HG03066 (cell line): ENCODE measurements around the gene HID1.
A peak's percentile ranks its signal among the peaks of the same experiment; 100 is the strongest.
"Not testable (repeated sequence)": the region's sequence is repeated elsewhere in the genome, so short reads cannot be mapped to it uniquely, and the experiment has no call there.

Experiments
- ATAC-seq: cut with Tn5 transposase; IDR thresholded peaks from one replicate; pipeline ENCODE4 v1.9.1; 2021; ENCODE audit warnings: low read depth; ENCODE audit not compliant: unreplicated experiment

The HID1 gene

GRCh38 chr17:75001915-75002843, 29.6 kb upstream of the HID1 start:
- ATAC-seq: no peak

- no peak for ATAC-seq
Measured at GRCh38 chr17:74999523-74999922, 27.0 kb upstream of the HID1 start.

DNA sequence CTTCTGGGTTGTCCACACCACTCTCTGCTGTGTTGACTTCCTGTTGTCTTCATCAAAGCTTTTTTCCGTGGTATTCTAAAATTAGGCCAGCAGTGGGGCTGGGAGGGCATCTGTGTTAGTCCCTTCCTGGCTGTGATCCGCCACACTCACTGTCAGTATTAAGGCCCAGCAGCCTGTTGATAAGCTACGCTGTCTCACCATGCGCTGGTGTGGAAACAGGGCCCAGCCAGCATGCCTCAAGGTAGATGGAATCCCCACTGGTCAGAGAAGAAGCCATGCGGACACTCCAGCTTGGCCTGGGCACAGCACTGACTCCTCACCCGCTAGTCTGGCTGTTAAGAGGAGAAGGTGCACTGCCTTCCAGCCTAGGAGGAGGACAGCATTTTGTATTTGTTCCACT, 26.2 kb upstream of the HID1 start:
- ATAC-seq: no peak

DNA sequence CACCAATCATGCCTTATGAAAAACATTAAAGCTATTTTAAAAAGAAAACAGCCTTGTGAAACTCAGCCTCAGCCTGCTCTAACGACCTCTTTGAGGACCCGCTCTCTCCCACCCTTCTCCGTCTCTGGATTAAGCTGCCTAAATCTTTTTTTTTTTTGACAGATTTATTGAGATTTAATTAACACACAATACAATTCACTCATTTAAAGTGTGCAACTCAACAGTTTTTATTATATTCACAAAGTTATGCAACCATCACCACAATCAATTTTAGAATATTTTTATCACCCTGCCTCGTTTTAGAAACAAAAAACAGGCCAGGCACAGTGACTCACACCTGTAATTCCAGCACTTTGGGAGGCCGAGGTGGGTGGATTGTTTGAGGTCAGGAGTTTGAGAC, 23.3 kb upstream of the HID1 start:
- ATAC-seq: no peak

DNA sequence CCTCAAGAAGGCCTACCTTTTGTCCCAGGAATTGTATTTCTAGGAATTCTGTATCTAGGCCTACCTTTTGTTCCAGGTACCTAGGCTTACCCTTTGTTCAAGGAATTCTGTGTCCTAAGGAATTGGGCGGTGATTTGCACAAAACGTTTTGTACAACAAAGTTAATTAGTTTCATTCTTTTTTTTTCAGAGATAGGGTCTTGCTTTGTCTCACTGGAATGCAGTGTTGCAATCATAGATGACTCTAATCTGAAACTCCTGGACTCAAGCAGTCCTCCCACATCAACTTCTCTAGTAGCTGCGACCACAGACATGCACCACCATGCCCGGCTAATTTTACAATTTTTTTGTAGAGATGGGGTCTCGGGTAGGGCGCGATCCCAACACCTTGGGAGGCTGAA, 21.9 kb upstream of the HID1 start:
- no peak for ATAC-seq

- ATAC-seq: no peak
Measured at GRCh38 chr17:74992223-74992622, 19.7 kb upstream of the HID1 start.

- no peak for ATAC-seq
Measured at GRCh38 chr17:74990581-74991105, 18.1 kb upstream of the HID1 start.

- ATAC-seq: peak; percentile 27
Measured at GRCh38 chr17:74987909-74988711, 15.6 kb upstream of the HID1 start.

GRCh38 chr17:74987418-74987908, 14.9 kb upstream of the HID1 start, which contains the start of gene CDR2L:
Gene CDR2L (plus strand): TSS chr17:74987632. CDS start chr17:74988044, 412 bp downstream.
- peak; percentile 85 for ATAC-seq

GRCh38 chr17:74986206-74986576, 13.6 kb upstream of the HID1 start:
- no peak for ATAC-seq

DNA sequence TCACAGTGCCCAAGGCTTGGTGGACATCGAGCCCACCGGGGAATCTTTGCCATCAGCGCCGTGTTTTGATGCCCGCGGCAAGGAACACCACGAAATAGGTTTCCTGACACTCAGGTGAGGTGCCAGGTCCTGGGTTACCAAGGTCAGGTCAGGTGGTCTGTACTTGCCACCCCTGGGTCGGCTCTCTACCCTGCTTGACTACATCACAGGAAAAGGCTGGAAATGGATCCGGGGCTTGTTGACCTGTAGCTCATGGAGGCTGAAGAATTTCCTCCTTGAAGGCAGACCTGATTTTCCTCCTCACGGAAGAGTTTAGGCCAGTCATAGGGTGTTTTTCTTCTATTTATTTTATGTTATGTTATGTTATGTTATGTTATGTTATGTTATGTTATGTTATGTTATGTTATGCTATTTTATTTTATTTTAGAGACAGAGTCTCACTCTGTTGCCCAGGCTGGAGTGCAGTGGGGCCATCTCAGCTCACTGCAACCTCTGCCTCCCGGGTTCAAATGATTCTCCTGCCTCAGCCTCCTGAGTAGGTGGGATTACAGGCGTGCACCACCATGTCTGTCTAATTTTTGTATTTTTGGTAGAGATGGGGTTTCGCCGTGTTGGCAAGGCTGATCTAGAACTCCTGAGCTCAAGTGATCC, 10.2 kb upstream of the HID1 start:
- not testable (repeated sequence) for ATAC-seq

- ATAC-seq: no peak
Measured at GRCh38 chr17:74981979-74982662, 9.6 kb upstream of the HID1 start.

DNA sequence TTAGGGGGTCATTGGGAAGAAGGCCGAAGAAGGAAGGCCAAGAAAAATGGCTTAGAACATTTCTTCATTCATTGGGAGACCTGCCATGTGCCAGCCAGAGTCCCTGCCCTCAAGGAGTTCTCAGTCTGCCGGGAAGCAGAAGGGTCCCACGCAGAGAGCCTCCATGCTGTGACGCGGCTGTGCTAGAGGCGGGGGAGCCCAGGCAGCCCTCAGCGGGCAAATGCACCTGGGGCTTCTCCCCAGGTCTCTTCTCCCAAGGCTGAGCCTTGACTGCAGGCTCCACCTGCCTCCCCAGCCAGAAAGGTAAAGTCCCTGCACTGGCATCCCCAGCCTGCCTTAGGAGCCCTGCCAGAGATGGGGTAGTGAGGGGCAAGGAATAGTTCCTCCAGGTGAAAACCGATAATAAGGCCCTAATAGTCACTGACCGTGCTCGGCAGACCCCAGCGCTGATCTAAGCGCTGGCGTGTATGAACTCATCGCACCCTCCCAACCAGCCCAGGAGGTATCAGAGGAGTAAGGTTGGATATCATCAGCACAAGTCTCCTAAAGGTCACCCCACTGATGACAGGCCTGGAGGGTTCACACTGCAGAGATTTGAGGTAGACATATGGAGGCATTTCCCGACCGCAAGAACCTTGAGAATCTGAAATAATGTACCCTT, 8.9 kb upstream of the HID1 start:
- no peak for ATAC-seq

- no peak for ATAC-seq
Measured at GRCh38 chr17:74979408-74980146, 7.0 kb upstream of the HID1 start.

DNA sequence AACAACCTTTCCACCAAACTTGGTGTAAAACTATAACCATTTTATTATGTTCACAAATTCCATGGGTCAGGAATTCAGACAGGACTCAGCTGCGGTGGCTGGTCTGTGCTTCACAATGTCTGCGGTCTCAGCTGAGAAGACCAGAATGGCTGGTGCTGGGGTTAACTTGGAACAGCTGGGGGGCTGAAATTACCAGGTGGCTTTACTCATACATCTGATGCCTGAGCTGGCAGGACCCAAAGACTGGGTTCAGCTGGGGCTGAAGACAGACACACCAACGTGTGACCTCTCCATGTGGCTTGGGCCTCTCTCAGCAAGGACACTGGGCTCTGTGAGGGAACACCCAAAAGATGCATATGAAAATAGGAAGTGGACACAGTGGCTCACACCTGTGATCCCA, 5.7 kb upstream of the HID1 start:
- no peak for ATAC-seq

- no peak for ATAC-seq
Measured at GRCh38 chr17:74977802-74978201, 5.2 kb upstream of the HID1 start.

- no peak for ATAC-seq
Measured at GRCh38 chr17:74975943-74976342, 3.4 kb upstream of the HID1 start.

GRCh38 chr17:74972973-74973328, 392 bp upstream of the HID1 start:
- ATAC-seq: no peak

DNA sequence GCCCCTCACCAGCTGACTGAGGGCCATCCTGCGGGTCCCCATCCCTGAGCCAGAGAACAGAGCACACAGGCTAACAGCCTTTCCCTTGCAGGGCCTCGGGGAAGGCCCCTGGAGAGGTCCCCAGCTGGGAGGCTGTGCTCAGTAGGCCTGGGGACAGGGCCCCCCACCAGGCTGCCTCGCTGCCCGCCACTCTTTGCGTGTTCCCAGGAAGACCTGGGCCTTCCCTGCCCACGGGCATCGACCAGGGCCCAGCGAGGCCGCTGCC, 785 bp downstream of the HID1 start:
- ATAC-seq: no peak
